GM21717 (cell line): ENCODE data around the gene LDHD.

Experiments
- ATAC-seq: cut with Tn5 transposase; IDR thresholded peaks from one replicate; pipeline ENCODE4 v1.9.1; 2021; ENCODE audit warnings: mild to moderate bottlenecking, moderate library complexity; ENCODE audit not compliant: unreplicated experiment

LDHD gene

GRCh38 chr16:75083813-75084212 is 32.8 kb downstream of the LDHD start:
- no peak for ATAC-seq

DNA sequence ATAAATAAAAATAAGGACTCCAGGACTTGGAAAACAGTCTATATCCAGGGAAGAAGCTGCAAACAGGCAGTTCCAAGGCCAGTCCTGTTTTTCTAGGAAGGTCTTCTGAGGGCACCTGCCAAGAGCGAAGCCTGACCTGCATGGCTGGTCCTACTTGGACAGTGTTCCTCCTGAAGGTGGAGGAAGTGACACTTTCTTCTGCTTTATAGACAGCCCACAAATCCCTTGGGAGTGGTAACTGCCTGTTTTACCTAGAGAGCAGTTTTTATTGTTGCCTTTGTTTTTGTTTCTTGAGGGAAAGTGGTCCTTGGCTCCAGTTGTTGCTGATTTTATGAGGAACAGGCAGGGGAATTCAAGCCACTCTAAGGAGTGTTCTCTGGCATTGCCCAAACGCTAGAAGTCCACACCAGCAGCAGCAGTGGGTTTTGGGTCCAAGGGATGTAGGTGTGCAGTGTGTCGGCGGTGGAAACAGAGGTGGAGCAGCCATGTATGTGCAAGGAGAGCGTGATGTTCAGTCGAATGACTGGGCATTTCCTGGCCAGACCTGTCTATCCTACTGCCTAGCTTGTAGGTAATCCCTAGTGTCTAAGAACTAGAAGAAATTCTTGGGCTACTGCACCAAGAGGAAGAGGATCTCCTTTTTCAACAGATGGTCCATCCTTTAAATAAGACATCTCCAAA is 35.3 kb downstream of the LDHD start:
- ATAC-seq = no peak

DNA sequence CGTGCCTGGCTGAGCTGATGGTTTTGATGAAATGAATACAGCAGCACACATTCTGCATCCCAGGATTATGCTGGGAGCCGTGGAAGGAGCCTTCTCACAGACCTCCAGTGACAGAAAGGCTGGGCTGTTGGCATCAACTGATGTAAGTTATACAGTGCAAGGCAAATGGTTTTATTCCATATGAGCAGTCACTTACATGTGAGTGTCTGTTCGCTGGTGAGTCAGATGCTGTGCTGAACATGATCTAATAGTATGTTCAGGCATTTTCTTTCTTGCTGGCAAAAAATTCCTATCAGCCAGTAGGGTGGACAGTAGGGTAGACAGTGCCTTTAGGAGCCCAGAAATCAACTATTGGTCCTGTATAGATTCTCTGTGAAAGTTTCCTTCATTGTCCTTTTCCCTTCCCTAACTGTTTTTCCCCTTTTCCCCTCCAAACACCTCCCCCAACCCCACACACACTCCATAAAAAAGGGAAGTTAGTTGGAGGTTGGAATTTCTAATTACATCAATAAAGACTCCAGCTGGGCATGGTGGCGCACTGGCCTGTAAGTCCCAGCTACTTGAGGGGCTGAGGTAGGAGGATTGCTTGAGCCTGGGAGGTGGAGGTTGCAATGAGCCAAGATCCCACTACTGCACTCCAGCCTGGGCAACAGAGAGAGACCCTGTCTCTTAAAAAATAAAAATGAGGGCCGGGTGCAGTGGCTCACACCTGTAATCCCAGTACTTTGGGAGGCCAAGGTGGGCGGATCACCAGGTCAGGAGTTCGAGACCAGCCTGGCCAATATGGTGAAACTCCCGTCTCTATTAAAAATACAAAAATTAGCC is 36.2 kb downstream of the LDHD start:
- no peak for ATAC-seq

GRCh38 chr16:75079346-75079926 is 37.1 kb downstream of the LDHD start:
- ATAC-seq = no peak

GRCh38 chr16:75078886-75079285 is 37.7 kb downstream of the LDHD start:
- ATAC-seq = no peak

DNA sequence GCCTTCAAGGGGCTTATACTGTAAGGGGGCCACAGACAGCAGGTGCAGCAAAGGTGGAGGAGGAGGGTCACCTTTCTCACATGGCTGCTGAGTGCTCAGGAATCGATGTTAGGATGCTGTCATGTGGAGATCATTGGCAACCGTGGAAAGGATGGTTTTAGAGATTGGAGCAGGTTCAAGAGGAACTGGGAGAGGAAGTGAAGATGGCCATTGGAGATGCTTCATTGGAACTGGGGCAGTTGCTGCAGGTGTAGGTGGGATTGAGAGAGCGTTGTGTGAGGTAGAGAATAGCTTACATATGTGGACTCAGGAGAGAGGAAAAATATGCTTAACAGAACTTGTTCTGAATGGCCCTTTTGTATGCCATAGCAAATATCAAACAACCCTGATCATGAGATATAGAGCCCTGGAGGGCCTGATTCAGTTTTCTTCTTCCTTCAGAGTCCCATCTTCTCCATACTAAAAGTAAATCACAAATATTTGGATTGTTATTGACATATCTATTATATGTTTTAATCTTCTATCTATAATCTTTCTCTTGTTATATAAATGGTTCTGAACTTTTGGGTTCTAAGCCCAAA is 40.8 kb downstream of the LDHD start:
- ATAC-seq = peak; percentile 22

- ATAC-seq = peak; percentile 95
These were observed 41.5 kb downstream of the LDHD start for GRCh38 chr16:75074920-75075687.

GRCh38 chr16:75074304-75074793 is 42.2 kb downstream of the LDHD start:
- no peak for ATAC-seq

DNA sequence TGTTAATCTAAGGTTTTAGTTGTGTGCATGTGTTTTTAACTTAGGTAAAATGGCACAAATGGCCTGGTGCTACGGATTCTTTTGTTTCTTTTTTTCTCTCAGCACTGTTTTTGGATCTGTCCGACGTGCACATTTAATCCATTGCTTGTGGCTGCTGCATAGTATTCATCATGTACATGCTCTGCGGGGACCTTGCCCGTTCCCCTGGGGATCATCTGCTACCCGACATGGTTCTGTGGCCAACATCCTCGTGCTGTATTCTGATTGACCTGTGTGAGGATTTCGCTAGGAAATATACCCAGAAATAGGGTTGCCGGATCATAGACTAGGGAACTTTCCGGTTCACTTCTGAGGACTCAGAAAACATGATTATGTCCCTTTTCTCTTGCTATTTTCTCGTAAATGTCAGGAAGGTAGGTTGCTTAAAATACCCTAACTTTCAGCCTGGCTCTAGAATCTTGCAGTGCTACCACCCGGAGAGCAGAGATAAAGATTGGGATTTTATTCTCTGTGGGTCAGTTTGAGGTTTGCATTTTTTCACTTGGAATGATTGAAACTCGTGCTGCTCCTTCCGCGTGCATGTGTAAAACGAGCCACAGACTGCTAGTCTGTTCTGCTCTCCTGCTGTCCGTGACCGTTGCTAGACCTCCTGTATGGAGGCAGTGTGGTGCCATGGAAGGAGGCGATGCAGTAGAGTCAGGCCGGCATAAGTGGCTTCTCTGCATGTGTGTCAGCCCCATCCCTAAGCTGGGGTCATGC is 42.9 kb downstream of the LDHD start:
- ATAC-seq = no peak

DNA sequence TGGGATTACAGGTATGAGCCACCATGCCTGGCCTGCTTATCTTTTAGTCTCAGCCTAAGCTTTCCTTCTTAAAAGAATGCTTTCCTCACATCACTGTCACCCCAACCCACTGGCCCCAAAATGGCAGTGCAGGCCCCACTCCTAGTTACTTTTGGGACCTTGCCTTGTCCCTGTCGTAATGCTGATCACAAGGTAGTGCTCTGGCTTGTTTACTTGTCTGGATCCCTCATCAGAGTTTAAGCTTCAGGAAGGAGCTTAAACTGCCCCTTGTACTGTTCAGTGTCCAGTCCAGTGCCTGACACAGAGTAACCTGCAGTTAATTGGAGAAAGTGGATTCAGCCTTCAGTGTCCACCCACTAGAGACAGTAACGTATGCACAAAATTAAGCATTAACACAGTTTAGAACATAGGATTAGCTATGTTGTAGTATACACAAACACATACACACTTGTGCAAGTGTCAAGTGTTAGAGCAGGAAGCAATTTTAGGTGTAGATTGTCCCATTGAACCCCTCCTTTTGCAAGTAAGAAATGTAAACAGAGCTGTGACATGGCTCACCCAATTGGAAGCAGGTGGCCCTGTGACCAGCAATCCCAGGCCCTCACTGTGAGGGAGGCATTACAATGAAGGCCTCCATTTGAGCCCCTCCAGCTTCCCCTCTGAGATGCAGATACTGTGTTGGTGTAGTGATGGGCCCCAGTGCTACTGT is 44.2 kb downstream of the LDHD start:
- no peak for ATAC-seq

DNA sequence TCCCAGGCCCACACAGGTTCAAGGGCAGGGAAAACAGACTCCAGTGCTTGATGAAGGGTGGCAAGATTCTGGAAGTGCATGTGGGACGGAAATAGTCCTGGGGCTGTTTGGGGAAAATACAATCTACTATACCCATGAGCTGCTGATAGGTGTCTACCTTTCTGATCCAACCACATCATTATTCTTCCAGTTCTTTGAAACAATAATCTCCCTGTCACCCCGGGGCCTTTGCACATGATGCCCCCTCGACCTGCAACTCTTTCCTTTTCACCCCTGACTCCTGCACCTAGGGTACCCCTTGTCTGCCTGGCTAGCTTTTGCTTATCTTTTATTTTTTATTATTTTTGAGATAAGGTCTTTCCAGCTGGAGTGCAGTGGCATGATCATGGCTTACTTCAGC is 45.0 kb downstream of the LDHD start:
- no peak for ATAC-seq

GRCh38 chr16:75070012-75070841 is 46.4 kb downstream of the LDHD start:
- no peak for ATAC-seq

DNA sequence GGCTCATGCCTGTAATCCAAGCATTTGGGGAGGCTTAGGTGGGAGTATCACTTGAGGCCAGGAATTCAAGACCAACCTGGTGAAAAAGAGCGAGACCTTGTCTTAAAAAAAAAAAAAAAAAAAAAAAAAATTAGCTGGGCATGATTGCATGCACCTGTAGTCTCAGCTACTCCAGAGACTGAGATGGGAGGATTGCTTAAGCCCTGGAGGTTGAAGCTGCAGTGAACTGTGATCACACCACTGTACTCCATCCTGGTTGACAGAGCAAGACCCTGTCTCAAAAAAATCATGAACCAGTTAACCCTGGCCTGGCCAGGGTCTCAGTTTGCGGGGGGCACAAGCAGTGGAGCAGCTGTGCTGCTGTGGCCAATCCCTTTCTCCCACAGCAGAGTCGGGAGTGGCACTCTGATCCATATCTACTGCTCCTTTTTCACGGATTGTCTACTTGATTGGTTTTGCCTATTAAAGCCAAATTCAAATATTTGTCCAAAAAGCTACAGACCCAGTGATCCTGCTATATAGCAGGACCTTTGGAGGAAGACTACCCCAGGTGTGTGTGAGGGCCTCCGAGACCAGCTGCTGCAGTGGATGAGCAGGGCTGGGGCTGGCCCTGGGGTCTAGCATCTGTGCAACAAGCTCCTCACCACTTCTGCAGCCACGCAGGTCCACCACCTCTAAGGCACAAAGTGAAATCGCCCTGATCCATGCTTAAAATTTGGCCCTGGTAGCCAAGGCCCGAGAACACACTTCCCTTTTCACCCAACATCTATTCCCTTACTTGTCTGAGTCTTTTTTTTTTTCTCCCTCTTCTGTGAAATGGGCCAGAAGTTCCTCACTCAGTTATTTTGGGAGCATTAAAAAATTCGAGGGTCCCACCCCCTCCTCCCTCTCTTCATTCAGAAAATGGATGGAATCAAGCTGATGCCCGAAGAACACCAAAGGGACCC is 48.2 kb downstream of the LDHD start:
- ATAC-seq = no peak

- ATAC-seq = no peak
These were observed 49.6 kb downstream of the LDHD start for GRCh38 chr16:75066861-75067447.

DNA sequence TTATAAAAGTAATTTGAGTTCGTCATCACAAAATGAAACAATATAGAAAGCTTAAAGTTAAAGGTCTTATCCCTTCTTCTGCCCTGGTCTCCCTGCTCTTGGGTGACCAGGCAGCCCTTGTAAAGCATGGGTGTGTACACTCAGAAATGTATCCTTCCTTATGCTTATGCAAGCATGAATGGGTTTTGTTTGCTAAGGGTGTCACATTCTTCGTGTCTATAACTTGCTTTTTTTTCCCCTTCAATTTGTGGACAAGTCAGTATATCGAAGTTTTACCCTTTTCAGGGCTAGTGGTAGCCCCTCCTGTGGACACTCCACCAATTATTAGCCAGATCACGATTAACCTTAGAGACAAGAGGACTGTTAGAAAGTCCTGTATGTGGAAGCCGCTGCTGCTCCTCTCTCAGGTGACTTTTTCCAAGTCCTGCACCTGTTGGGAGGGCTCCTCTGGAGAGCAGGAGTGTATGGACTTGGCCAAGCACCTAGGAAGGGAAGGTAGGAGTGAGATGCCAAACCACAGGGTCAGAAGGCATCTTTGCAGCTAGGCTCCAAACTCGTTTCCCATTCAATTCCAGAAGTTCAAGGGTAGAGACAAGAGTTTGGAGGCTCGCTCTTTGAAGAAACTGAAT is 50.9 kb downstream of the LDHD start:
- no peak for ATAC-seq

DNA sequence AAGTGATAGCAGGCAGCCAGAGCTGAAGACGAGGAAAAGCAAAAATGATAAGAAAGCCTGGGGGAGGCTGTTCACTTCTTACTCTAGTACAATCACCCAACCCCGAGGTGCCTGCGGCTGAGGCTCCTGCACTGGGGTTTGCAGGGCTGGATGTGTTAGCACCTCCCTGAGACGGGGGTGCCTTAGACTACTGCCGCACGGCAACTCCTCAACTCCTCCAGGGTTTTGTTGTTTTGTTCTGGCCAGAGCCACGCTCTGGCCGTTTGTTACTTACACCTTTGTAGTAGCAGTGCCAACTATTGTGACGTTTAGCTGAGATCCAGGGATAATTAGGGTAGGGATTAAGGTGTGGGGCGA is 51.5 kb downstream of the LDHD start:
- ATAC-seq = no peak
